ENCODE data around the gene MNT.

The MNT gene

DNA sequence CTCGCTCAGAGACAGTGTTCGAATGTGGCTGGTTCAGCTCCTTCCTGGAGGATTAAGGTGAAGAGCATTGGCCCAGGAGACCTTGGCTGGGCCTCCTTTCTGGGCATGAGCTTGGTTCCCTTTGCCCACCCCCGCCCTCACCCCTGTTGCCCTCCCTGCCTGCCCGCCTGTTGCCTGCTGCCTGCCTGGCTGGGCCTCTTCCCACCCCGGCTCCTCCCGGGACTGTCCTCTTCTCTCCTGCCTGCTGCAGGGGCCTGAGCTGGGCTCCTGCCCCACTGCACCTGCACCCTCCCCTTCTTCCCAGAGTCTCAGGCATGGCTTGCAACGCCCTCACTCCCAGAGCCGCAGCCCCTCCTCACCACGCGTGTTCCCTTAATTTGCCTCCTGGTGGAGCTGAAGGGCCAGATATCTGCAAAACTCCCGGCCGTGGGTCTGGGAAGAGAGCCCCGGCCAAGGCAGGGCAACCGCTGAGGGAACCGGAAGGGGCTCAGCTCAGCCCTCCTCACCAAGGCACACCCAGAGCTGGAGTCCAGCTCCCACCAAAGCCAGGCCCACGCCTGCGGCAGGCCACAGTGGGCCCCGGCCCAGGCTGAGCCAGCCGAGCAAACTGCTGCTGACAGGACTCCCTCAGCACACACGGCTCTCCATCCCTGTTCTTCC, 31.2 kb downstream of the MNT start:
- DNase-seq (ENCODE audit: low read depth, low spot score): no peak
- no peak overlapping the region for H3K4me3 ChIP-seq (ENCODE audit: low read length)

DNA sequence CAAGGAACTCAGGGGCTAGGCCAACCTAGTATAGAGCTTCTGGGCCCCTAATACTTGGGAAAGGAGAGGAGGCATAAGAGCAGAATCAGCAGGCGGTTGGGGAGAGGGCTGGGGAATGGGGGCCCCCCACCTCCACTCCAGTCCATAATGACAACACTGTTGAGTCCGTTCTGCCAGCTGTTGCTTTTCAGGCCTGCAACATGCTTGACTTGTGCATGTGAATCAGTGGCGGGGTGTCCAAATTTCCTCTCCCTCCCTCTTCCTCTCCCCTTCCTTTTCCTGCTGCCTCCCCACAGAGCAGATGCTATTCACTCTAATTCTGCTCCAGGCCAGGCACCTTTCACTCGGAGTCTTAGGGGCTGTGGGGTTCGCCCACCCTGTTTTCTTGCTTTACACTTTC, 31.8 kb downstream of the MNT start:
- no peak overlapping the region for H3K4me3 ChIP-seq (ENCODE audit: low read length)

DNA sequence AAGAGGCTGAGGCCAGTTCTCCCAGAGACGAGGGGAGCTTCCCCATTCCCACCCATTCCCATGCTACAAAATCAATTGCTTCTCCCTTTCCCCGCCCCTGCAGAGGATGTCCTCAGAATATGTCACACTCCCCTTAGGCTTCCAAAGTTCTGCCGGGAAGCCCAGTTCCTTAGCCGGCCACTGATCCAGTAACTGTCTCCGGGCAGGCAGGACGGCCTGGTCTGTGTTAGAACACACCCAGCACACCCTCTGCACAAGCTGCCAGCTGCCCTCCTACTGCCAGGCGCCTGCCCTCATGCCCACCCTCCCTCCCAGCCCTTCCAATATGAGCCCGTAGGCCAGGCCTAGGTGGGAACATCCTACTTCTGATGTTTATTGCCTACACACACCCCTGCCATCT, 32.5 kb downstream of the MNT start:
- H3K4me3 ChIP-seq (ENCODE audit: low read length): no peak overlapping the region
- DNase-seq (ENCODE audit: low read depth, low spot score): no peak

More for the DNA sequence above, 31.8 kb downstream of the MNT start:
- no peak for DNase-seq (ENCODE audit: low read depth, low spot score)

DNA sequence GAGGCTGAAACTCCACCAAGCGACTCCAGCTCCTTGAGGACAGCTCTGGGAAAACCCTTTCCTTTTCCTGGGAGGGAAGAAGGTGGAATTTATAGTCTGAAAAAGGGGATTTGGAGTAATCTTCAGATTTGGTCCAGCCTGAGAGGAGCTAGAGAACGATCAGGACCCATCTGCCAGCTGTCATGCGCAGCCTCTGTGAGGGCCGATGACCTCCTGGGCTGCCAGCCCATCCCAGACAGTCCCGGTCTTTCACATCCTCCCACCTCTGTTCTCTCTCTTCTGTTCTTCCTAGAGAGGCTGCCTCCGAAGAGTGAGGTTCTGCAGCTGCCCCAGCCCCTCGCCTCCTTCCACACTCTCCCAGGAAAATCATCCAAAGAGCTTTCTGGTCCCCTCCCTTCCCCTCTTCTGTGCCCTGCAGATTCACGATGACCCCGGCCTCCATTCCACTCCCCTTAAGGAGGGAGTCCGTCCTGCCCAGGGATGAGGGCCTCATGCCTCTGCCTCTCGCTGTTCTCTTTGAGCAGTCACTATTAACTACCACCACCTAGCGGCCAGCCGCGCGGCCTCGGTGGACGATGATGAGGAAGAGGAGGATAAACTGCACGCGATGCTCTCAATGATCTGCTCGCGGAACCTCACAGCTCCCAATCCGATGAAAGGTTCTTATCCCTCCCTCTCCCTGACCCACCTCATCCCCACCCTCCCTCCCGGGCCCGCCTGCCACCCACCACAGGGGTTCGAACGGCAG, 33.9 kb downstream of the MNT start:
- no peak for DNase-seq (ENCODE audit: low read depth, low spot score)
- H3K4me3 ChIP-seq (ENCODE audit: low read length): no peak overlapping the region

DNA sequence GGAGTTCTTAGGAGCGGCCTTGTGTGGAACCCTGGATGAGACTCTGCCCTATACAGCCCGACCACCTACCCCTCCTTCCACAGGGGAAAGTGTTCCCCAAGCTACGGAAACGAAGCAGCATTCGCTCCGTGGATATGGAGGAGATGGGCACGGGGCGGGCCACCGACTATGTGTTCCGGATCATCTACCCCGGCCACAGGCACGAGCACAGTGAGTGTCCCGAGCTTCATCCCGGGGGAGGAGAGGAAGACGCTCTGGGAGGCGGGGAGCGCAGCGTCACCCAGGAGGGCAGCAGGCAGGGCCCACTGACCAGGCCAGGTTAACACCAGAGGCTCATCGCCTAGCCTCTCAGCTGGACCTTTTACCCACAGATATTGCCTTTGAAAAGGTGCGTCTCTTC, 35.7 kb downstream of the MNT start:
- DNase-seq (ENCODE audit: low read depth, low spot score): no peak

DNA sequence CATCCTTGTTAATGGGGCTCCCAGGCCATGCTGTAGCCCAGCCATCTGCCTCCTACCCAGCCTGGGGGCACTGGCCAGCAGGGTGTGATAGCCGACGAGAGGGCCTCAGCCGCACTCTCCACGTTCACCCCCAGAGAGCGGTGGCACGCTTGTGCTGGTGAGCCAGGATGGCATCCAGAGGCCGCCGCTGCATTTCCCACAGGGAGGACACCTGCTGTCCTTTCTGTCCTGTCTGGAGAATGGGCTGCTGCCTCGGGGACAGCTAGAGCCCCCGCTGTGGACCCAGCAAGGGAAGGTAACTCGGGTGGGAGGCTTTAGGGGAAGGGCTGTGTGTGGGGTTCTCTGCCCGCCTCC, 36.1 kb downstream of the MNT start:
- no peak overlapping the region for H3K4me3 ChIP-seq (ENCODE audit: low read length)
- DNase-seq (ENCODE audit: low read depth, low spot score): no peak

More for the DNA sequence above, 35.7 kb downstream of the MNT start:
- no peak overlapping the region for H3K4me3 ChIP-seq (ENCODE audit: low read length)

DNA sequence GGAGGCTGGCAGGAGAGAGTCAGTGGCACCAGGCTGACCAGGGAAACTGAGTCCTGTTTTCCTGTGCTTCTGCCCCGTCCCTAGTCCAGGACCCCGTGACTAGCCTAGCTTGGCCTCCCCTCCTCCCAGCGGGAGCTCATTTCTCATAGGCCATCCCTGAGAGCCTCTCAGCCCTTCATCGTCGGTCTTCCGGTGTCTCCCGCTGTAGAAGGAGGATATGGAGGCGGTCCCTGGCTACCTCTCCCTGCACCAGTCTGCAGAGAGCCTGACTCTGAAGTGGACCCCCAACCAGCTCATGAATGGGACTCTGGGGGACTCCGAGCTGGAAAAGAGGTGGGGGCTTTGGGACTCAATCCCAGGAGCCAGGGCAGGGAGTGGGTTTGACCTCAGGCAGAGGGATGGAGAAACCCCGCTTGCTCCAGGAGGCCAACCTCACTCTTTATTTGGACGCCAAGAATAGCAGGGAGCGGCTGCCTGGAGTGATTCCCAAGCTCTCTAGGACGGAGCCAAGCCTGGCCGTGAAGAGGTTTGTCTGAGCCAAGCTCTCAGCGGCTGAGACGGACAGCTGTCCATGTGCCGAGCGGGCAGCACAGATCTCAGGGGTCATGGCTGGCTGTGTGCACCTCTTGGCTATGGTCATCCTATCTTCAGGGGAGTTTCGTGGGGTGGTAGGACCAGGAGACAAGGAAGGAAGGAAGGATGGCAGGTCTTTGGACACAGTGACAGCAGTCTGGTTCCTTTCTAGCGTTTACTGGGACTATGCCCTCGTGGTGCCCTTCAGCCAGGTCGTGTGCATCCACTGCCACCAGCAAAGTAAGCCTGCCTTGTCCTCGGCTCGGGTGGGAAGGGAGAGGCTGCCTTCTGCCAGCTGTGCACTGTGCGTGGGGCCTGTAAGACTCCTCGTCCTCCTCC, 36.8 kb downstream of the MNT start:
- no peak for DNase-seq (ENCODE audit: low read depth, low spot score)
- no peak overlapping the region for H3K4me3 ChIP-seq (ENCODE audit: low read length)

DNA sequence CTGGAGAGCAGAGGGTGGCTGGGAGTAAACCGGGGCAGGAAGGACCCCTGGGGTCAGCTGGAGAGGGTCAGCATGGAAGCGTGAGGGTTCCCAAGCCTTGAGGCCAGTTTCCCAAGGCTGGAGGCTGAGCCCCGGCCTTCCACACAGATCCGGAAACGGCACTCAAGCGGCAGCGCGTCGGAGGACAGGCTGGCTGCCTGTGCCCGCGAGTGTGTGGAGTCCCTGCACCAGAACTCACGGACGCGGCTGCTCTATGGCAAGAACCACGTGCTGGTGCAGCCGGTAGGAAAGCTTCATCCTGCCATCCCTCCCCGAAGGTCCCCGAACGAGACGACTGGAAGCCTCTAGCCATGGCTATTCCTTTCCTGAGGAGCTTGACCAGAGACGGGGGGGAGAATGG, 37.5 kb downstream of the MNT start:
- no peak for DNase-seq (ENCODE audit: low read depth, low spot score)
- no peak overlapping the region for H3K4me3 ChIP-seq (ENCODE audit: low read length)

DNA sequence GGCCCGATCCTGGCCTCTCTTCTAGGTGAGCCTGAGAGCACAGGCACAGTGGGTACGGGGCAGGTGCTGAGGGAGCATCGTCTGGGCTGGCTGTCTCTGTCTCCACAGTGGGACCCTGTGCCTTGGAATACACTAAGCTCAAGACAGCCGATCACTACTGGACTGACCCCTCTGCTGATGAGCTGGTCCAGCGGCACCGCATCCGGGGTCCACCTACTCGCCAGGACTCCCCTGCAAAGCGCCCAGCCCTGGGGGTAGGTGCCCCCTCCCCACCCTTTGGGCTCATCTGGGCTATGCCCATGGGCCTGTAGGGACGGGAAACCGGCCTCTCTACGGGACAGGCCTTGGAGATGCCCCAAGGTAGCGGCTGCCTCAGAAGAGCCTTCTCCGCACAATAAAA, 38.0 kb downstream of the MNT start:
- H3K4me3 ChIP-seq (ENCODE audit: low read length): no peak overlapping the region
- no peak for DNase-seq (ENCODE audit: low read depth, low spot score)

DNA sequence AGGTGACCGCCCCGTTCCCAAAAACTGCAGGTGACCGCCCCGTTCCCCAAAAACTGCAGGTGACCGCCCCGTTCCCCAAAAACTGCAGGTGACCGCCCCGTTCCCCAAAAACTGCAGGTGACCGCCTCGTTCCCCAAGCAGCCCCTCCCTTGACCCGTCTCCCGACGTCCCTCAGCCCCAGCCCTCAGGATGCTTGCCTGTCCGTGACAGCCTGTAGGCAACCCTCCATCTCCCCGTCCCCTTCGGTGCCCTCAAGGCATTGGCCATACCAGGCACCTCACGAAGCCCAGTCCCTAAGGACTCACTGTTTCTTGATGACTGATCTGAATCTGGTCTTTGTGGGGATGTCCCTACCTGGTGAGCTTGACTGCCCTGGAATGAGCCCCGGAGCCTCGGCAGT, 38.4 kb downstream of the MNT start:
- no peak overlapping the region for H3K4me3 ChIP-seq (ENCODE audit: low read length)

DNA sequence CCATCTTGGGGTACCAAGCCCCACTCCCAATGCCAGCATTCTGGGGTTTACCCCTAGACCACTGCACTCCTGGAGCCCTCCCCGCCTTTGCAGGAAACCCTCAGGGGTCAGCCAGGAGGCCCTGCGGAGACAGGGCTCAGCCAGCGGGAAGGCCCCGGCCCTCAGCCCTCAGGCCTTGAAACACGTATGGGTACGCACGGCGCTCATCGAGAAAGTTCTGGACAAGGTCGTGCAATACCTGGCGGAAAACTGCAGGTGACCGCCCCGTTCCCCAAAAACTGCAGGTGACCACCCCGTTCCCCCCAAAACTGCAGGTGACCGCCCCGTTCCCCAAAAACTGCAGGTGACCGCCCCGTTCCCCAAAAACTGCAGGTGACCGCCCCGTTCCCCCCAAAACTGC, 38.8 kb downstream of the MNT start:
- DNase-seq (ENCODE audit: low read depth, low spot score): no peak

More for the DNA sequence above, 38.4 kb downstream of the MNT start:
- no peak for DNase-seq (ENCODE audit: low read depth, low spot score)

DNA sequence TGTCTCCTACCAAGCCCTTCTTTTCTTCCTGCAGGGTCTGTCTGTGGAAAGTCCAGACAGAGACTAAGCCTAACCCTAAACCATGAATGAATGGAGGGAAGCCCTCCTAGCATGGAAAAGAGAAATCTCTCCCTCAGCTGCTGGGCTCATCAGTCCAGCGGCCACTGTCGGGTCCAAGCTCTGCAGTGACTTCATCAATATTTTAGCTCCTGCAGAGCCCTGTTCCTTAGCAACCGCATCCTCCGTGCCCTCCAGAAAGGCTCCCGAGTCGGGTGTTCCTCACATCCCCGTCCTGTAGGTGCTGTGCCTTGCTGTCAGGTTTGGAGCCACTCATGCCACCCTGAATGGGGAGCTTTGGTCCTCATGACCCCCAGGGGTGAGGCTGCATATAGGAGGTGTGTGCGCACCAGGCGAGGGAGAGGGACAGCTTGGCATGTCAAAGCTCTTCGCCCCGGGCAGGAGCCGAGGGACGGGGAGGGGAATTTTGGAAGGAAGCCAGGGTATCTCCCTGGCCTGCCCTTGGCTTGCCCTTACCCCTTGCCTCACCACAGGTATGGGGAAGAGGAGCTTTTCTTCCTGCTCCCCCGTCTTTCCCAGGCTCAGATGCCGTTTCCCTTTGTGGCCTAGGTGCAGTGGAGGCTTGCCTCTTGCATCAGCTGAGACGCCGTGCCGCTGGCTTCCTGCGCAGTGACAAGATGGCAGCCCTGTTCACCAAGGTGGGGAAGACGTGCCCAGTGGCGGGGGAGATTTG, 39.7 kb downstream of the MNT start:
- DNase-seq (ENCODE audit: low read depth, low spot score): no peak
- H3K4me3 ChIP-seq (ENCODE audit: low read length): no peak overlapping the region

More for the DNA sequence above, 38.8 kb downstream of the MNT start:
- no peak overlapping the region for H3K4me3 ChIP-seq (ENCODE audit: low read length)

DNA sequence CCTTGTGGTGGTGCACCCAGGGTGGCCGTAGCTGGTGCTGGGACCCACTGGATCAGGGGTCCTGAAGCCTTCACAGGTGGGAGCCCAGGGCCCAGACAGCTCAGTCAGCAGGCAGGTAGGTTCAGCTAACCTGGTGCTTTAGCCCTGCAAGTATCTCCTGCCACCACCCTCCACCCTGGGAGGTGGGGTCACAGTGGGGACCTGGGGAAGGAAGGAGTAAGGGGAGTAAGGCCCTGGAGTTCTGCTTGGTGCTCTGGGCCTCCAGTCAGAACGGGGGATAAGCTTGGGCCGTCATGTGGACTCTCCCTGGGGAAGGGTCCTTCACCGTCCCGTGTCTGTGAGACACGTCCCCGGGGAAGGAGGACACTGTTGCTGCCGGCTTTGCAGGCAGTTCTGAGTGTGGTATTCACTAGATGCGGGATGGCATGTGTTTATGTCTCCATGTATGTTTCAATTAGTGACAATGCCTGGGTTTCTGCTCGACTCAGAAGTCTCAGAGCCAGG, 42.9 kb downstream of the MNT start:
- no peak overlapping the region for H3K4me3 ChIP-seq (ENCODE audit: low read length)
- DNase-seq (ENCODE audit: low read depth, low spot score): no peak

DNA sequence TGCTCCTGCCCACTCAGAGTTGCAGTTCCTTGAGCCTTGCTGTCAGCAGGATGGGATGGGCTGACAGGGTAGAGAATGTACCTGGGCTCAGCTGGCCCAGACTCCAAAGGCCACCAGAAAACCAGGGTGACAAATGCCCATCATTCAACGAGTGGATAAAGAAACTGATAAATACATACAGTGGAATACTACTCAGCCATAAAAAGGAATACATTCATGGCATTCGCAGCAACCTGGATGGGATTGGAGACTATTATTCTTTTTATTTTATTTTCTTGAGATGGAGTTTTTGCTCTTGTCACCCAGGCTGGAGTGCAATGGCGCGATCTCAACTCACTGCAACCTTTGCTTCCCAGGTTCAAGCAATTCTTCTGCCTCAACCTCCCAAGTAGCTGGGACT, 43.6 kb downstream of the MNT start:
- no peak for DNase-seq (ENCODE audit: low read depth, low spot score)
- H3K4me3 ChIP-seq (ENCODE audit: low read length): no peak overlapping the region

DNA sequence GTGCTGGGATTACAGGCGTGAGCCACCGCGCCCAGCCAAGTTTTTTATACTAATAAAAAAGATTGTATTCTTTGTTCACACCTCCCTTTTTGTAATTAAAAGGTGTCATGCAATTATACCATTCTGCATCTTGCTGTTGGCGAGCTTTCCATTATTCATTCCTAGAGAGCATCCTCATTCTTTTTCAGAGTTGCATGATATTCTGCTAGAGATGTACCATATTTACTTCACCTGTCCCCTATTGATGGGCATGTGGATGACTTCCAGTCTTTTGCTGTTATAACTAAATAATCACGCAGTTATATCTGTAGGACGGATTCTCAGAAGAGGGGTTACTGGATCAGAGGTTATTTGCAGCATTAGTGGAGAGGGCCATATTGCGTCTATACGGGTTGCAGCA, 46.5 kb downstream of the MNT start:
- no peak overlapping the region for H3K4me3 ChIP-seq (ENCODE audit: low read length)
- DNase-seq (ENCODE audit: low read depth, low spot score): no peak

DNA sequence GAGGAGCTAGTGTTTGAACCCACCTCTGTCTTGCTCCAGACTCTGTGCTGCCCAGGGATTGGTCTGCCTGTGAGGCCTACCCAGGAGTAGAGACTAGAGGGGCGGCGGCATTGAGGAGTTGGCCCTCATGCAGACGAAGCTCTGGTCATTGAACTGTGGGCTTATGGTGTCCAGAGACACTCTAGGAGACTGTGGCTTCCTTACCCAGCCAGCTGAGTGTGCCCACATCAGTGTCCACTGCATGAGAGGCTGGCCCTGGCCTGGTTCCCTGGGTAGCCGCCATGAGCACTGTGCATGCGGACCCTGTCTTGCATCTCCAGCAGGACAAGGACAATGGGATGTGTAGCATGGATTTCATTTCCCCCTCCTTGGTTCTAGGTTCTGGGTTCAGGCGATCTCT, 49.6 kb downstream of the MNT start:
- no peak for DNase-seq (ENCODE audit: low read depth, low spot score)

DNA sequence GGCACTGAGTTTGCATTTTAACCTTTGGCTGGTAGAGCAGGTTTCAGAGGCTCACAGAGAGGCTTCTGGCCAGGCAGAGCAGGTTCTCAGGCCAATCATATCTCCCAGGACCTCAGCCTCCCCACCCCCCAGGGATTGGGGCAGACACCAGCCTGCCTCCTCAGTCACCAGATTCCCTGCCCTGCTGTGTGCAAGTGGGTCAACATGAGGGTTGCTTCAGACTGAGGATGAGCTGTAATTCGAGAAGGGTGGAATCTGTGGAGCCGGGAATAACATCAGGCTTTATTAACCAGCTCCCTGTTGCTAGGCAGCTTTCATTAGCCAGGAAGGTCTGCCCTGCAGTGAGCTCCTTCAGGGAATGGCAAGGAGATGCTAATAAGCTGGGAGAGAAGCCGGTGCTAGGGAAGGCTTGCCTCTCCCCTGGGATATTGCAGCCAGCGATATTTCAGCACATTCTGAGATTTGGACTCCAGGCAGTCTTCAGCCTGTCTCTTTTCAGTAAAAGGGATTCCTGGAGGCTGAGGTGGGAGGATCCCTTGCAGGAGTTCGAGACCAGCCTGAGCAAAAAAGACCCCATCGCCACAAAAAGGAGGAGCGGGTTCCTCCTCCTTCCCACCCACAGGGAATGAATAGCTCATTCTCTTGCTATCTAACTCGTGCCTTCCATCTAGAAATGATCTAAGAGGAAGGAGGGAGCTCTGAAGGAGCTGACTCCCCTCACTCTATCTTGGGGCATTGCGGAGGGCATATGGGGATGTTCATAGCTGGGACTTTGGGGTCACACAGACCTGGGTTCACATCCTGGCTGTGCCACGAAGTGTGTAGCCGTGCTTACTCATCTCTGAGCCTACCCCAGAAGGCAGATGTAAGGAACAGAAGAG, 52.8 kb downstream of the MNT start:
- H3K4me3 ChIP-seq (ENCODE audit: low read length): no peak overlapping the region
- no peak for DNase-seq (ENCODE audit: low read depth, low spot score)

More for the DNA sequence above, 49.6 kb downstream of the MNT start:
- no peak overlapping the region for H3K4me3 ChIP-seq (ENCODE audit: low read length)

DNA sequence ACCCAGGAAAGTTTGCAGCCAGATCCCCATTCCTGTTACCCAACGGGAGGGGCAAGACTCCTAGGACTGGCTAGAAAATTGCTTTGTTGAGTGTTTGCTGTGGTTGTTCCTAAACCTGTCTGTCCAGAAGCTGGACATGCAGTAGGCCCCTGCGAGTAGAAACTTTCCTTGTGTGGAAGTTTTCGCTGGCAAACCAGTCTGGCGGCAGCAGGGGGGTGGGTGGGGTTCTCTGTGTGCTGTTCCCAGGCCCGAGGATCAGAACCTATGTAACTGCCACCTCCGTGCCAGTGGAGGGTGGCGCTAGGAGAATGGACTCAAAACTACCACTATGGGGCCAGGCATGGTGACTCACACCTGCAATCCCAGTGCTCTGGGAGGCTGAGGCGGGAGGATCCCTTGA, 54.4 kb downstream of the MNT start:
- H3K4me3 ChIP-seq (ENCODE audit: low read length): no peak overlapping the region
- no peak for DNase-seq (ENCODE audit: low read depth, low spot score)

Data from Jurkat, Clone E6-1 (cell line).